ENCODE data around the gene NTRK3.

The NTRK3 gene

GRCh38 chr15:87871731-87872320, 384.7 kb downstream of the NTRK3 start:
- TF ChIP-seq CTCF (IDR thresholded peaks at IDR 0.05; ENCODE audit: low read depth, low read length) = no peak
- no peak overlapping the region for H3K4me3 ChIP-seq (ENCODE audit: low read depth, low read length)

GRCh38 chr15:87871258-87871681, 385.3 kb downstream of the NTRK3 start:
- no peak overlapping the region for H3K4me3 ChIP-seq (ENCODE audit: low read depth, low read length)
- no peak for TF ChIP-seq CTCF (IDR thresholded peaks at IDR 0.05; ENCODE audit: low read depth, low read length)

- TF ChIP-seq CTCF (IDR thresholded peaks at IDR 0.05; ENCODE audit: low read depth, low read length) = no peak
- no peak overlapping the region for H3K4me3 ChIP-seq (ENCODE audit: low read depth, low read length)
Observed at GRCh38 chr15:87866961-87867360, 389.6 kb downstream of the NTRK3 start.

GRCh38 chr15:87863152-87863551, 393.4 kb downstream of the NTRK3 start:
- TF ChIP-seq CTCF (IDR thresholded peaks at IDR 0.05; ENCODE audit: low read depth, low read length) = no peak
- no peak overlapping the region for H3K4me3 ChIP-seq (ENCODE audit: low read depth, low read length)

- no peak overlapping the region for H3K4me3 ChIP-seq (ENCODE audit: low read depth, low read length)
- TF ChIP-seq CTCF (IDR thresholded peaks at IDR 0.05; ENCODE audit: low read depth, low read length) = no peak
Observed at GRCh38 chr15:87860743-87861142, 395.8 kb downstream of the NTRK3 start.

GRCh38 chr15:87858651-87859050, 397.9 kb downstream of the NTRK3 start:
- TF ChIP-seq CTCF (IDR thresholded peaks at IDR 0.05; ENCODE audit: low read depth, low read length) = no peak
- H3K4me3 ChIP-seq (ENCODE audit: low read depth, low read length) = no peak overlapping the region

GRCh38 chr15:87851497-87851896, 405.0 kb downstream of the NTRK3 start:
- H3K4me3 ChIP-seq (ENCODE audit: low read depth, low read length) = no peak overlapping the region
- no peak for TF ChIP-seq CTCF (IDR thresholded peaks at IDR 0.05; ENCODE audit: low read depth, low read length)

All from WI38 (cell line).